A673 (cell line): ENCODE results near the gene UVSSA. TPM values are rescaled to one million over a fixed set of nuclear protein-coding genes. Genes with fewer than 3 reads are reported as not detected.
"Not testable (repeated sequence)": the region's sequence is repeated elsewhere in the genome, so short reads cannot be mapped to it uniquely, and the experiment has no call there.

Experiments
- BruUV-seq: library from RNA; stranded (reverse); fragments of 400-500 nt; replicated peaks from 2 replicates; lab custom pipeline; 2021; lab: Mats Ljungman, UMichigan
- CTCF ChIA-PET: fragments of 300-600 bp; sonication (Branson Sonifier 250); formaldehyde crosslinking; loops from one replicate; lab custom pipeline; 2022; ENCODE audit warnings: antibody characterized with exemption; lab: Charles Lee
- POLR2A ChIA-PET: fragments of 300-600 bp; sonication (Branson Sonifier 250); formaldehyde crosslinking; loops from one replicate; lab custom pipeline; 2022; ENCODE audit warnings: antibody characterized with exemption; ENCODE audit not compliant: low non-redundant PET; lab: Charles Lee
- DNase-seq: peaks from one replicate; pipeline ENCODE4 v3.0.0-alpha.2; 2015; ENCODE audit warnings: low spot score
- H3K27ac ChIP-seq: fragments of 200-600 bp; sonication (generic); 2 replicates; pipeline ENCODE4 v1.5.1; 2016; ENCODE audit warnings: mixed run types, low read depth, mild to moderate bottlenecking, mixed read lengths, antibody characterized with exemption, low read length; ENCODE audit not compliant: poor library complexity, severe bottlenecking
- H3K27me3 ChIP-seq: fragments of 200-600 bp; sonication (generic); replicated peaks from 2 replicates; pipeline ENCODE4 v1.6.1; 2017; ENCODE audit warnings: mixed run types, low read depth, mild to moderate bottlenecking, mixed read lengths, antibody characterized with exemption, low read length; ENCODE audit not compliant: insufficient read depth, poor library complexity
- H3K36me3 ChIP-seq: fragments of 200-600 bp; sonication (generic); 2 replicates; pipeline ENCODE4 v1.6.1; 2016; ENCODE audit warnings: mixed run types, mild to moderate bottlenecking, mixed read lengths, antibody characterized with exemption, low read length; ENCODE audit not compliant: insufficient read depth, poor library complexity, severe bottlenecking
- H3K4me1 ChIP-seq: fragments of 200-600 bp; sonication (generic); 2 replicates; pipeline ENCODE4 v1.6.1; 2017; ENCODE audit warnings: mixed run types, mild to moderate bottlenecking, mixed read lengths, antibody characterized with exemption, low read length; ENCODE audit not compliant: insufficient read depth, poor library complexity, severe bottlenecking
- H3K4me3 ChIP-seq: fragments of 200-600 bp; sonication (generic); 2 replicates; pipeline ENCODE4 v1.5.1; 2016; ENCODE audit warnings: low read depth, mixed run types, mild to moderate bottlenecking, mixed read lengths, low read length; ENCODE audit not compliant: poor library complexity, severe bottlenecking
- H3K9me3 ChIP-seq: fragments of 200-600 bp; sonication (generic); 2 replicates; pipeline ENCODE4 v1.6.1; 2016; ENCODE audit warnings: mixed run types, low read depth, mild to moderate bottlenecking, mixed read lengths, antibody characterized with exemption, low read length; ENCODE audit not compliant: poor library complexity, severe bottlenecking
- CTCF ChIP-seq: fragments of 300-800, 200-600 bp; sonication (generic); conservative IDR thresholded peaks from 2 replicates; pipeline ENCODE4 v1.5.1; 2017; ENCODE audit warnings: low read depth, mild to moderate bottlenecking, antibody characterized with exemption, low read length, moderate library complexity, mixed read lengths
- EZH2 ChIP-seq: fragments of 200-600 bp; sonication (generic); IDR thresholded peaks from 2 replicates; pipeline ENCODE4 v1.6.1; 2017; ENCODE audit warnings: borderline replicate concordance, low read depth, mild to moderate bottlenecking, mixed read lengths, antibody characterized with exemption, low read length; ENCODE audit not compliant: poor library complexity, severe bottlenecking
- intact Hi-C: fragments of 100-400 bp; cut with micrococcal nuclease; formaldehyde crosslinking; loops from one replicate; pipeline ENCODE4 v1.10.0; 2022; ENCODE audit not compliant: unreplicated experiment
- total RNA-seq: library from RNA; stranded (reverse); gene quantifications from 2 replicates; pipeline ENCODE4 v1.2.3, GENCODE V29; 2021

Gene UVSSA
- total RNA-seq, 1 experiment from 2014 or later: 20.3 TPM

- DNase-seq: no peak
- Histone ChIP-seq H3K27ac (no peak overlapping the region), H3K4me1 (no peaks in the 10 kb centered on the region), H3K36me3 (peaks cover 37% of the 10 kb centered on the region), H3K4me3 (no peak overlapping the region), H3K27me3 (no peaks in the 10 kb centered on the region), H3K9me3 (no peaks in the 10 kb centered on the region)
- TF ChIP-seq CTCF (no peak), EZH2 (no peak)
- ChIA-PET CTCF (no interaction called here), POLR2A (no interaction called here)
- intact Hi-C loops: no loop called here
- no TSS peak for BruUV-seq
These were observed 13.8 kb upstream of the UVSSA start for GRCh38 chr4:1333256-1333655.

- H3K4me3 ChIP-seq, CTCF ChIA-PET, intact Hi-C loops, H3K9me3 ChIP-seq, H3K27ac ChIP-seq, DNase-seq, H3K4me1 ChIP-seq, H3K27me3 ChIP-seq, BruUV-seq, POLR2A ChIA-PET: not testable (repeated sequence)
- peaks cover 36% of the 10 kb centered on the region for H3K36me3 ChIP-seq
These were observed 13.0 kb upstream of the UVSSA start for GRCh38 chr4:1333851-1334578.

- ChIA-PET CTCF (no interaction called here), POLR2A (no interaction called here)
- DNase-seq: no peak
- TF ChIP-seq EZH2 (no peak), CTCF (no peak)
- Histone ChIP-seq H3K4me1 (no peaks in the 10 kb centered on the region), H3K4me3 (no peak overlapping the region), H3K27ac (no peak overlapping the region), H3K9me3 (no peaks in the 10 kb centered on the region), H3K27me3 (no peaks in the 10 kb centered on the region), H3K36me3 (peaks cover 41% of the 10 kb centered on the region)
- intact Hi-C loops: no loop called here
- no TSS peak for BruUV-seq
These were observed 12.5 kb upstream of the UVSSA start for GRCh38 chr4:1334579-1334895.

- intact Hi-C loops, H3K27me3 ChIP-seq, CTCF ChIA-PET, DNase-seq, H3K27ac ChIP-seq, BruUV-seq, H3K4me1 ChIP-seq, H3K4me3 ChIP-seq, H3K9me3 ChIP-seq, POLR2A ChIA-PET: not testable (repeated sequence)
- H3K36me3 ChIP-seq: peaks cover 49% of the 10 kb centered on the region
These were observed 11.7 kb upstream of the UVSSA start for GRCh38 chr4:1335193-1335883.
